ENCODE data around the gene CPPED1. TPM values are rescaled to one million over a fixed set of nuclear protein-coding genes. Genes with fewer than 3 reads are reported as not detected.

CPPED1 gene
- total and polyA plus RNA-seq, 8 donors: 8.0 to 178 (median 13.1) TPM

DNA sequence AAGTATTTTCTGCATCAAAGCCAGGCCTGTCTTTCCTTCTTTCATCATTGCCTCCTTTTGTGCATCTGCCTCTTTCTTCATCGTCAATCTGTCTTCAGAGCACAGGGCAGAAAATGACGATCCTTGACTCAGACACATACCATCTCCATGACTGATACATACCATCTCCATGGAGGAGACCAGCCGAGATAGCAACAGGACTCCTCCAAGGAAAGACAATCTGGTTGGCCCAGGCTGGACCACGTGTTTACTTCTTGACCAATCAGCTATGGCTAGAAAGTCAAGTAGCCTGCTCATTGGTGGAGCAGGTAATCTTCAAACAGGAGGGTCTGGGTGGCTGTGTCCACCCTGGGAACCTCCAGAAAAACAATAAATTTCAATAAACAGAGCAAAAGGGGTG lies 164.6 kb downstream of the CPPED1 start:
- H3K4me1 ChIP-seq: no peaks in the 10 kb centered on the region
- 62 to 79% (median 63%) methylated on average over 3 to 4 of the region's 4 CpGs for WGBS, 5 donors

GRCh38 chr16:12637002-12637401 lies 166.7 kb downstream of the CPPED1 start:
- intact Hi-C loops (cut with DNase I; ENCODE audit: low total_unique reads): no loop called here

More for the DNA sequence above, 164.6 kb downstream of the CPPED1 start:
- intact Hi-C loops (cut with DNase I; ENCODE audit: low total_unique reads): no loop called here
- Histone ChIP-seq H3K36me3 (no peaks in the 10 kb centered on the region), H3K9me3 (peaks cover 0 to 10% (median 0%) of the 10 kb centered on the region in 4 donors), H3K4me3 (no peak overlapping the region), H3K27ac (no peak overlapping the region), H3K27me3 (no peaks in the 10 kb centered on the region)
- DNase-seq: no peak
- no peak for TF ChIP-seq POLR2A (IDR thresholded peaks at IDR 0.05)
- no peak for TF ChIP-seq CTCF (IDR thresholded peaks at IDR 0.05)
- no peak for TF ChIP-seq EP300 (IDR thresholded peaks at IDR 0.05)
- TF ChIP-seq POLR2AphosphoS5 (IDR thresholded peaks at IDR 0.05): no peak

DNA sequence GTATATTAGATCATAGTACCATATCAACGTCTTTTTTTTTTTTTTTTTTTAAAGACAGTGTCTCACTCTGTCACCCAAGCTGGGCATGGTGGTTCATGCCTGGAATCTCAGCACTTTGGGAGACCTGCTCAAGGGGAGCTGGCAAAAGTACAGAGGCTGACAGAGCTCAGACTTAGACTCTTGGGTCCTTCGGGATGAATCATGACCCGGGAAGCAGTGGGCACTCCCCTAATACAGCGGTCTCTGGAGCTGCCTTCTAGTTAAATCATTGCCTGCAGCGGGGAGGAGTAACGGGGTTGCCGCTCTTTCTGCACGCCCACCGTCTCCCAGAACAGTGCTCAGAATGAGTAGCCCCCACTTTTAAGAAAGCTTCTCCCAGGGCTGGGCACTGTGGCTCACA lies 174.4 kb downstream of the CPPED1 start:
- no peak overlapping the region for H3K27ac ChIP-seq
- H3K4me1 ChIP-seq: no peaks in the 10 kb centered on the region
- TF ChIP-seq CTCF (IDR thresholded peaks at IDR 0.05): no peak
- TF ChIP-seq POLR2AphosphoS5 (IDR thresholded peaks at IDR 0.05): no peak
- no peak for TF ChIP-seq POLR2A (IDR thresholded peaks at IDR 0.05)
- no peak for TF ChIP-seq EP300 (IDR thresholded peaks at IDR 0.05)
- peaks cover 0 to 32% (median 0%) of the 10 kb centered on the region in 3 donors for H3K27me3 ChIP-seq
- no peaks in the 10 kb centered on the region for H3K36me3 ChIP-seq
- WGBS, 5 donors: 89 to 92% (median 91%) methylated on average over 9 of the region's 9 CpGs
- no peak for DNase-seq
- no peaks in the 10 kb centered on the region for H3K9me3 ChIP-seq
- no peak overlapping the region for H3K4me3 ChIP-seq
- intact Hi-C loops (cut with DNase I; ENCODE audit: low total_unique reads): no loop called here

More at GRCh38 chr16:12637002-12637401, 166.7 kb downstream of the CPPED1 start:
- Histone ChIP-seq H3K9me3 (peaks cover 0 to 2% (median 0%) of the 10 kb centered on the region in 4 donors), H3K36me3 (no peaks in the 10 kb centered on the region), H3K4me1 (no peaks in the 10 kb centered on the region), H3K27me3 (peaks cover 0 to 5% (median 0%) of the 10 kb centered on the region in 3 donors), H3K27ac (no peak overlapping the region), H3K4me3 (no peak overlapping the region)
- WGBS, 5 donors: 49 to 64% (median 54%) methylated on average over 4 to 12 of the region's 12 CpGs
- TF ChIP-seq POLR2A (IDR thresholded peaks at IDR 0.05) (no peak), CTCF (IDR thresholded peaks at IDR 0.05) (no peak), EP300 (IDR thresholded peaks at IDR 0.05) (no peak), POLR2AphosphoS5 (IDR thresholded peaks at IDR 0.05) (no peak)
- no peak for DNase-seq

DNA sequence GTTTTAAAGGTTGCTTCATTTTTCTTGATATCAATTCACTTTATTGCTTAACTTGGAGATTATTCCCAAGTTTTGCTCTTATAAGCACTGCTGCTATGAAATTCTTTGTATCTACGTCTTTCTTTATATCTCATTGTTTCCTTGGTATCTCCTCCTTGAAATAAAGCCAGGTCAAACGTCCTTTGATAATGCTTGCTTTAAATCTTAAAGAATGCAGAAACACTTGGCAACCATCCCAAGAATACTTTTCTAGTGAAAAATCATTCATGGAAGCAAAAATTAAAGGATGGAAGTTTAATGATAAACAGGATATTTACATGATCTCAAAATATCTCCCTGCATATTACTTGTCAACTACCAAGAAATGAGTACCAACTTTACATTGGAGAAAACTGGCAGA lies 175.2 kb downstream of the CPPED1 start:
- 14 to 23% (median 17%) methylated on average over 2 of the region's 2 CpGs for WGBS, 5 donors

More for the DNA sequence above, 175.2 kb downstream of the CPPED1 start:
- H3K4me1 ChIP-seq: no peaks in the 10 kb centered on the region
- TF ChIP-seq POLR2A (IDR thresholded peaks at IDR 0.05) (no peak), CTCF (IDR thresholded peaks at IDR 0.05) (no peak), POLR2AphosphoS5 (IDR thresholded peaks at IDR 0.05) (no peak), EP300 (IDR thresholded peaks at IDR 0.05) (no peak)
- H3K36me3 ChIP-seq: no peaks in the 10 kb centered on the region
- H3K4me3 ChIP-seq: no peak overlapping the region
- DNase-seq: no peak
- H3K27me3 ChIP-seq: peaks cover 0 to 28% (median 0%) of the 10 kb centered on the region in 3 donors
- intact Hi-C loops (cut with DNase I; ENCODE audit: low total_unique reads): no loop called here
- no peaks in the 10 kb centered on the region for H3K9me3 ChIP-seq
- no peak overlapping the region for H3K27ac ChIP-seq

Measured in stomach (tissue), 9 donors.